OCI-LY7 (cell line): ENCODE results near the gene PDK2. TPM values are rescaled to one million over a fixed set of nuclear protein-coding genes. Genes with fewer than 3 reads are reported as not detected.

Source experiments
- BruUV-seq: library from RNA; stranded (reverse); fragments of 400-500 nt; replicated peaks from 2 replicates; lab custom pipeline; 2021; lab: Mats Ljungman, UMichigan
- CTCF ChIA-PET: fragments of 300-600 bp; sonication (Branson Sonifier 250); formaldehyde crosslinking; loops from one replicate; lab custom pipeline; 2022; ENCODE audit warnings: antibody characterized with exemption; ENCODE audit not compliant: unreplicated experiment; lab: Charles Lee
- POLR2A ChIA-PET: fragments of 300-600 bp; sonication (Branson Sonifier 250); formaldehyde crosslinking; loops from one replicate; lab custom pipeline; 2022; ENCODE audit warnings: antibody characterized with exemption; lab: Charles Lee
- DNase-seq: peaks from one replicate; pipeline ENCODE4 v3.0.0-alpha.2; 2015; ENCODE audit warnings: low spot score
- H2AFZ ChIP-seq: fragments of 200-600 bp; sonication (generic), shearing (Covaris generic); 2 replicates; pipeline ENCODE4 v1.6.1; 2014; ENCODE audit warnings: mild to moderate bottlenecking, antibody characterized with exemption, low read length, moderate library complexity
- H3K27ac ChIP-seq: fragments of 200-600 bp; sonication (generic); 2 replicates; pipeline ENCODE4 v1.5.1; 2014; ENCODE audit warnings: mixed run types, low read depth, mild to moderate bottlenecking, moderate library complexity, low read length, inconsistent platforms; ENCODE audit not compliant: poor library complexity, severe bottlenecking
- H3K36me3 ChIP-seq: fragments of 200-600 bp; sonication (generic); 2 replicates; pipeline ENCODE4 v1.6.1; 2014; ENCODE audit warnings: mild to moderate bottlenecking, antibody characterized with exemption, low read length, moderate library complexity, mixed read lengths; ENCODE audit not compliant: insufficient read depth
- H3K4me1 ChIP-seq: fragments of 200-600 bp; sonication (generic); 2 replicates; pipeline ENCODE4 v1.5.1; 2014; ENCODE audit warnings: mild to moderate bottlenecking, low read length; ENCODE audit not compliant: insufficient read depth, poor library complexity, severe bottlenecking
- H3K4me2 ChIP-seq: fragments of 200-600 bp; sonication (generic); 2 replicates; pipeline ENCODE4 v1.6.1; 2014; ENCODE audit warnings: mild to moderate bottlenecking, low read length
- H3K4me3 ChIP-seq: fragments of 200-600 bp; sonication (generic); 2 replicates; pipeline ENCODE4 v1.5.1; 2014; ENCODE audit warnings: mild to moderate bottlenecking, low read depth, low read length; ENCODE audit not compliant: poor library complexity, severe bottlenecking
- H3K79me2 ChIP-seq: fragments of 200-600 bp; sonication (generic); 2 replicates; pipeline ENCODE4 v1.6.1; 2016; ENCODE audit warnings: low read depth, mild to moderate bottlenecking, low read length, moderate library complexity, mixed read lengths; ENCODE audit not compliant: insufficient read depth
- H3K9me2 ChIP-seq: fragments of 200-600 bp; sonication (generic); 2 replicates; pipeline ENCODE4 v1.6.1; 2016; ENCODE audit warnings: mild to moderate bottlenecking, low read length, mixed read lengths; ENCODE audit not compliant: insufficient read depth
- H3K9me3 ChIP-seq: fragments of 200-600 bp; sonication (generic); 2 replicates; pipeline ENCODE4 v1.6.1; 2014; ENCODE audit warnings: mild to moderate bottlenecking, mixed run types, low read length, mixed read lengths
- H4K20me1 ChIP-seq: fragments of 200-600 bp; sonication (generic); 2 replicates; pipeline ENCODE4 v1.6.1; 2014; ENCODE audit warnings: mild to moderate bottlenecking, antibody characterized with exemption, low read length, moderate library complexity, mixed read lengths; ENCODE audit not compliant: insufficient read depth
- CTCF ChIP-seq: fragments of 200-600 bp; sonication (generic); conservative IDR thresholded peaks from 2 replicates; pipeline ENCODE4 v1.5.1; 2014; ENCODE audit warnings: mild to moderate bottlenecking, antibody characterized with exemption, low read length, moderate library complexity, mixed read lengths
- EZH2phosphoT487 ChIP-seq: fragments of 200-600 bp; sonication (generic); IDR thresholded peaks from 2 replicates; pipeline ENCODE4 v1.6.1; 2018; ENCODE audit warnings: low read depth, borderline replicate concordance, mild to moderate bottlenecking, mixed run types, antibody characterized with exemption, low read length, moderate library complexity, mixed read lengths
- intact Hi-C: fragments of 100-400 bp; cut with micrococcal nuclease; formaldehyde crosslinking; loops from one replicate; pipeline ENCODE4 v1.10.0; 2022; ENCODE audit not compliant: unreplicated experiment
- total RNA-seq, 2 experiments: library from RNA; depleted of rRNA in 1 of 2; stranded (reverse); fragments of >200 nt in 1 of 2; shearing (Covaris generic) in 1 of 2; gene quantifications; 2 replicates each; pipeline ENCODE4 v1.2.3, GENCODE V29; 2014 to 2022

The PDK2 gene
- total RNA-seq, 2 experiments from 2014 or later: 21.8 to 27.7 TPM

DNA sequence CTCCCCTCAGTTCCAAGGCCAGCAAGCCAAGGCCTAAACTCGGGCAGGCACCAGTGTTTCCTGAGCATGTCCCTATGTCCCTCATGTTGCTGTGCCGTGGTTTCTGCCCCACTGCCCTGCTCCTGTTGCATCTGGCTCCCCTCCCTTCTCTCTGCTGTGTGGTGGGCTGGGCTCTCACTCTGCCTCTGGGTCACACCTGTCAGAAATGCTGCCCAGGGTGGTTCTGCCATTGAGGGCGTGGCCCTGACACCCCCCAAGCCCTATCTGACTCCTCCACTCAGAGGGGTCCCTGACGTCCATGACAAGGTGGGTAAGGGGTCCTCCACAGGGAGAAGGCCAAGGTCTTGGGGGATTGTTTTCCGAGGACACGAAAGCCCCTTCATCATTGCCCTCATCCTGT lies 48.5 kb upstream of the PDK2 start:
- no peaks in the 10 kb centered on the region for H3K9me3 ChIP-seq
- ChIA-PET POLR2A (interaction anchor here (0.6 kb wide), 1 partner anchor 9 kb away, joined by 3 read pairs; no protein-coding TSS in a partner anchor), CTCF (no interaction called here)
- no peak overlapping the region for H3K27ac ChIP-seq
- TF ChIP-seq CTCF (no peak), EZH2phosphoT487 (no peak)
- no peak for DNase-seq
- H3K4me2 ChIP-seq: no peak overlapping the region
- H3K4me1 ChIP-seq: peaks cover 12% of the 10 kb centered on the region
- H4K20me1 ChIP-seq: no peaks in the 10 kb centered on the region
- no peak overlapping the region for H3K4me3 ChIP-seq
- H3K79me2 ChIP-seq: no peaks in the 10 kb centered on the region
- no peak overlapping the region for H2AFZ ChIP-seq
- H3K9me2 ChIP-seq: no peaks in the 10 kb centered on the region
- BruUV-seq: no TSS peak
- intact Hi-C loops: no loop called here
- no peaks in the 10 kb centered on the region for H3K36me3 ChIP-seq

GRCh38 chr17:50047083-50047482 lies 48.1 kb upstream of the PDK2 start:
- POLR2A ChIA-PET: no interaction called here
- H3K4me1 ChIP-seq: peaks cover 15% of the 10 kb centered on the region
- CTCF ChIA-PET: no interaction called here

More at GRCh38 chr17:50047083-50047482, 48.1 kb upstream of the PDK2 start:
- intact Hi-C loops: no loop called here
- Histone ChIP-seq H3K27ac (no peak overlapping the region), H2AFZ (no peak overlapping the region), H3K4me3 (no peak overlapping the region), H4K20me1 (no peaks in the 10 kb centered on the region), H3K4me2 (no peak overlapping the region), H3K36me3 (no peaks in the 10 kb centered on the region), H3K9me2 (no peaks in the 10 kb centered on the region), H3K79me2 (no peaks in the 10 kb centered on the region), H3K9me3 (no peaks in the 10 kb centered on the region)
- BruUV-seq: no TSS peak
- TF ChIP-seq CTCF: no peak
- no peak for TF ChIP-seq EZH2phosphoT487
- DNase-seq: no peak
